Measurements from ENCODE around the gene SLC44A4.

DNA sequence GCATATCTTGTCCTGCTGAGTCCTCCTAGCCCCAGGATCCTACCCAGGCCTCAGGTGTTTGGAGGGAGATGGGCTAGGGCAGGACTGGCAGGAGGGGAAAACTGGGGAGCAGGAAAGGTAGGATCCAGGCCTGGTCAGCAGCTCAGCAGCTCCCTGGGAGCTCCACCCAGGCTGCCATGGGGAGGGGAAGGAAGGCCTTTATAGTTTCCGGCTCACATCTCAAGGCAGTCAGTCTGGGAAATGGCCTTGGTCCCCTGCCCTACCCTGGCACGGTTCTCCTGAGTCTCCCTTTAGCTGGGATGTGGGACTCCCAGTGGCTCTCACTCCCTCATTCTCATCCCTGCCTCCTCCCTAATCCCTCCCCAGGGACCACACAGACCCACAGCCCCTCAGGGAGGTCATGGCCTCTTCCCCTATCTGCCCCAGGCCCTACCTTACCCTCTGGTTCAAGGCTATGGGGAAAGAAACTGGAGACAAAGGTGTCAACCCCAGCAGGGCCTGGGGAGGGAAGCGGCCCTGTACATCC lies 1.6 kb downstream of the SLC44A4 start:
- no peak for TF ChIP-seq POLR2A (IDR thresholded peaks at IDR 0.05; ENCODE audit: low read length)
- TF ChIP-seq MAZ (IDR thresholded peaks at IDR 0.05; ENCODE audit: borderline replicate concordance, low read depth, low read length) = no peak
- TF ChIP-seq, protein P1, sequence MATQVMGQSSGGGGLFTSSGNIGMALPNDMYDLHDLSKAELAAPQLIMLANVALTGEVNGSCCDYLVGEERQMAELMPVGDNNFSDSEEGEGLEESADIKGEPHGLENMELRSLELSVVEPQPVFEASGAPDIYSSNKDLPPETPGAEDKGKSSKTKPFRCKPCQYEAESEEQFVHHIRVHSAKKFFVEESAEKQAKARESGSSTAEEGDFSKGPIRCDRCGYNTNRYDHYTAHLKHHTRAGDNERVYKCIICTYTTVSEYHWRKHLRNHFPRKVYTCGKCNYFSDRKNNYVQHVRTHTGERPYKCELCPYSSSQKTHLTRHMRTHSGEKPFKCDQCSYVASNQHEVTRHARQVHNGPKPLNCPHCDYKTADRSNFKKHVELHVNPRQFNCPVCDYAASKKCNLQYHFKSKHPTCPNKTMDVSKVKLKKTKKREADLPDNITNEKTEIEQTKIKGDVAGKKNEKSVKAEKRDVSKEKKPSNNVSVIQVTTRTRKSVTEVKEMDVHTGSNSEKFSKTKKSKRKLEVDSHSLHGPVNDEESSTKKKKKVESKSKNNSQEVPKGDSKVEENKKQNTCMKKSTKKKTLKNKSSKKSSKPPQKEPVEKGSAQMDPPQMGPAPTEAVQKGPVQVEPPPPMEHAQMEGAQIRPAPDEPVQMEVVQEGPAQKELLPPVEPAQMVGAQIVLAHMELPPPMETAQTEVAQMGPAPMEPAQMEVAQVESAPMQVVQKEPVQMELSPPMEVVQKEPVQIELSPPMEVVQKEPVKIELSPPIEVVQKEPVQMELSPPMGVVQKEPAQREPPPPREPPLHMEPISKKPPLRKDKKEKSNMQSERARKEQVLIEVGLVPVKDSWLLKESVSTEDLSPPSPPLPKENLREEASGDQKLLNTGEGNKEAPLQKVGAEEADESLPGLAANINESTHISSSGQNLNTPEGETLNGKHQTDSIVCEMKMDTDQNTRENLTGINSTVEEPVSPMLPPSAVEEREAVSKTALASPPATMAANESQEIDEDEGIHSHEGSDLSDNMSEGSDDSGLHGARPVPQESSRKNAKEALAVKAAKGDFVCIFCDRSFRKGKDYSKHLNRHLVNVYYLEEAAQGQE (IDR thresholded peaks at IDR 0.05) = no peak
